Inflammatory macrophage treated with lipopolysaccharide for 1 hour (primary cell): Measurements from ENCODE around the gene CEBPG.

Experiments used
- DNase-seq, 2 donors: peaks; one replicate each; pipeline ENCODE4 v3.0.0-alpha.2; 2020 to 2022

CEBPG gene

DNA sequence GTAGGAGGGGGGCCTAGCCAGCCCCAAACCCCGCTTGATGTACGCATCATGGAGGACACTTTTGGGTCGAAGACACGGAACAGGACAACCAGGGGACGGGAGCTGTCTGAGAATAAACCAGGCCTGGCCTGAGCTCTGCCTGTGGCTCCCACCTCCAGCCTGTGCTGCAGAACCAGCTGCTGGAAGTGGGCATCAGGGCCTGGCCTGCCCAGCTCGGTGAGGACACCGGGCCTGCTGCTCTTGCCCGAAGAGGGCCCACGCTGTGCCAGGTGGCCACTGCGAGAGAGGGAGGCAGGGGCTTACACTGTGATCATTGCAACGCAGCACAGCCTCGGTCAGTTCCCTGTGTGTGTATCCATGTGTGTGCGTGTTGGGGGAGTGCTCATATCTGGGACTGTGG is 34.6 kb downstream of the CEBPG start:
- DNase-seq = no peak

DNA sequence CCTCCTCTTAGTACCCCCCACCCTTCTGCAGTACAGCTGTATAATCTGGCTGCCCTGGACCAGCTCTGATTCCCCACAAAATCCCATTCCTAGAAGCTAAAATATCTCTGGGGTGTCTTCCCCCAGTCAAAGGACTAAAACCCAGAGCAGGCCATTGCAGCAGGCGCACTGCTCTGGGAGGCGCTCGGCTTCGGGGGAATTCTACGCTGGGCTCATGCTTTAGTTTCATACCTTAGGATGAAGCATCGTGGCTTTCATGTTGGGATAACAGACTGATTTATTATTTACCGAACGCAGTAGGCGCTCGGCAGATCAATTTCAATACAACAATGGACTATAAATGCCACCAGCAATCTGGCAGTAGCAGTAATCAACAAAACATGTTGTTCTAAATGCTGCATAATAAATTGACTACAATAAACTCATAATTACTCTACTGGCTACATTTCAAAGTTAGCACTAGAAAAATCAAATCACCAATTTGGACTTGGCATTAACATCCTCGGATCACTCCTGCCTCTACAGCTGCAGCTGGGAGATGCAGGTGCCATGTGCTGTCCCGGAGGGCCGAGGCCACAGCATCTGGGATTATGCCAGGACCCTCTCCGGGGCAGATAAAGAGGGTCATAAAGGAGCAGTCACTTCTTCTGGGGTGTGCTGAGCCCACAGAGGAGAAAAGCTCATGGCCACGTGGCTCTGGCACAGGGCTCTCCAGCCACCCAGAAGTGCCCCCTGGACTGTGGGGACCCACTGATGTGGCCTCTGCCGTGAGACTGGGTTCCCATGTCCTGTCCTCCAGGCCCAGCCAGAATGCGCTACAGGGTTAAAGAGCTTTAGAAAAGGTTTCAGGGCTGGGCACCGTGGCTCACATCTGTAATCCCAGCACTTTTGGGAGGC is 35.3 kb downstream of the CEBPG start:
- DNase-seq = no peak

GRCh38 chr19:33409906-33410685 is 36.6 kb downstream of the CEBPG start:
- no peak for DNase-seq

DNA sequence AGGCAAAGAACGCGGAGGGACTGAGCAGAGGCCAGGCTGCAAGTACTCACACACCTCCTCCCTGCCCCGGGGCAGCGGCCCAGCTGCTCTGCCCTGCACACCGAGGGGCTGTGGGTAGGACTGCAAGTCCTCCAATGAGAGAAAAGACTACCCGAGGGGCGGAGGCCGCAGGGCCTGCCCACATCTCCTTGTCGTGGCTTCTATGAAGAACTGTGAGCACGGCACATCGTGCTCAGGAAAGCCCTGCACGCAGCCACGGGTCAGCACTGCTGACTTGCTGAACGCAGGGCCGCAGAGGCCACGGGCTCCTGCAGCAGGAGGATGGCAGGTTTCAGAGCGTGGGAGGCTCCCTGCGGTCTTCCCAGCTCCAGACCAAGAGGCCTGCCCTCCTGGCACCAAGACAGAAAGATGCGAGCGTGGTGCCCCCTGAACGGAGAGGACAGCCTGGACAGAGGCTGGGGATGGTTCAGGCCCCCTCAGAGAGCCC is 37.4 kb downstream of the CEBPG start:
- no peak for DNase-seq

GRCh38 chr19:33411621-33412180 is 38.2 kb downstream of the CEBPG start:
- no peak for DNase-seq

- DNase-seq = no peak
Measured at GRCh38 chr19:33412601-33413425, 39.3 kb downstream of the CEBPG start.

- no peak for DNase-seq
Measured at GRCh38 chr19:33413426-33413725, 39.9 kb downstream of the CEBPG start.

DNA sequence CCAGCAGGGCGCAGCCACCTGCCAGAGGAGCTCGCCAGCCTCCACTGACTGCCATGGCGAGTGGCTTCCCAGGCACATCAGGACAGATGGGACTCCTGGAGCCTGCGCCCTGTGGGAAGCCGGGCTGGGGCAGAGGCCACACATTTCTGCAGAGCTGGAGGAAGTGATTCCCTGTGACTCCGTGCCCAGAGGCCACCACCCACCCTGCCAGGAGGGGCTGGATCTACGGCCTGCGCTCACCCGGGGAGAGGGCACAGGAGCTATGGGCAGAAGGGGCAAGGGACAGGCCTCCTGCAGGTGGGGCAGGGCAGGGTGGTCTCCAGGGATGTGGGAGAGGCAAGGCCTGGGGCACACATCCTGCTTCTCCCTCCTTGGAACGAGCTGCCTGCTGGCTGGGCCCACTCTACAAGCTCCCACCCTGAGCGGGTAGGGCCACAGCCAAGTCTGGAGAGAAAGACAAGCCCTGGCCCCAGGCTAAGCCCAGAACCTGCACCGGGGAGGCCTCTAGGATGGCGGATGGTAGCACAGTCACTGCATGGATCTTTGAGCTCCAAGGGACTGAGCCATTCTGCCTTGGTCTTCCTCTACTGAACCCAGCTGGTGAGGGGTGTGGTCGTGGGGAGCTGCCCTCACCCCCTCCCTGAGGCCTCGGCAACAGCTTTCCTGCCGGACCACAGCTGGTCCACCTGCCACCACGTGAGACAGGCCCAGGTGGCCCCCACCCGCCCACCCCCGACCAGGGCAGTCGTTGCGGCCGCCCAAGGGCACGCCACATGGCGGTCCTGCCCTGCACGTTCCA is 40.6 kb downstream of the CEBPG start:
- no peak for DNase-seq

- no peak for DNase-seq
Measured at GRCh38 chr19:33414667-33415605, 41.4 kb downstream of the CEBPG start.

- DNase-seq = peak; percentile 15 to 48
Measured at GRCh38 chr19:33416307-33417215, 43.1 kb downstream of the CEBPG start.

- DNase-seq = no peak
Measured at GRCh38 chr19:33417751-33418150, 44.2 kb downstream of the CEBPG start.

- no peak for DNase-seq
Measured at GRCh38 chr19:33418461-33418860, 45.0 kb downstream of the CEBPG start.

DNA sequence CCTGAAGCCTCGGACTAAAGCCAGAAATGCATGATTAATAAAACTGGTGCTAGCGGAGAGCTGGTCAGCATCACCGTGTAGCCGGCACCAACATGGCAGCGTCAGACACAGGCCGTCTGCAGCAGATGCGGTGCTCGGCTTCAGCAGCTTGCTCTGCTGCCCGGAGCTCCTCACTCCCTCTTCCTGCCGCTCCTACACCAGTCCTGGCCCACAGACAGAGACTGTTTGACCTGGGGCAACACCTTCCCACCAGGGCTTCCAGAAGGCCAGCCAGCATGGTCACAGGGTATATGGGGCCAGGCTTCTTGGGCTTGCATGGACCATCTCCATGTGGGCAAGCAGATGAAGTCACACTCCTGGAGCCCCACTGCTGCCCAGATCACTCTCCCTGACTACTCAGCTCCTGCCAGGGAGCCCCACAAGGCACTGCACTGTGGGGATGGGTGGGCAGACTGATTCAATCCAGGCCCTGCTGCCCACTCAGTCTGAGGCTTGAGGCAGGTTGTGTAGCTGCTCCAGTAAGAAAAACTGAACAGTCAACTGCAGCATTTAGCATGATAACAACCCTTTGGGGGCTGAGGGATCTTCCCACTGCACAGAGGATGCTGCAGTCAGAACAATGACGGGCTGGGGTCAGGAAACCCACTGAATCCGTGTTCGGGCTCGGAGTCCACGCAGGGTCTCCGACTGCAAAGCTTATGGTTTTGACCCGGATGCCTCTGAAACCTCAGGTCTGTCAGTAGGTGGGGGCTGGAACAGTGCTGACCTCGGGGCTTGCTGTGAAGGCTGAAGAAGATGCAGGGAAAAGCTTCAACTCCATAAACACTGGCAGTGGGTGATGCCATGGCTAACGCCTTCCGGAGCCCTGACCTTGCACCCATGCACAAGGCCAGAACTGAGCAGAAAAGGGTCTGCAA is 45.6 kb downstream of the CEBPG start:
- DNase-seq = no peak

- DNase-seq = no peak
Measured at GRCh38 chr19:33419788-33420130, 46.2 kb downstream of the CEBPG start.

DNA sequence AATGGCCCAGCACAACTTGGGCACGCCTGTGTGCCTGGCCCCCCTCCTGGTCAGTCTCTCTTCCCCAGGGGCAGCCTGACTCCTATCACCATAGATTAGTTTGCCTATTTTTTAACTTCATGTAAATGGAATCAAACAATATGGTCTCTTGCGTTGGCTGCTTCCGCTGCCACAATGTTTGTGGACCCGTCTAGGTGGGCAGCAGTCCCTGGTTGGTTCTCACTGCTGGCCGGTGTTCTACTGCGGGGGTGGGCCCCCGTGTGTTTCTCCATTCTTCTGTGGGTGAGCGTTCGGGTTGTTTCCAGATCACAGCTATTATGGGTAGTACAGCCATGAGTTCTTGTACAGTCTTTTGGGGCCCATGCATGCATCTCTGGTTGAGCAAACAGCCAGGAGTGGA is 47.3 kb downstream of the CEBPG start:
- DNase-seq = no peak

DNA sequence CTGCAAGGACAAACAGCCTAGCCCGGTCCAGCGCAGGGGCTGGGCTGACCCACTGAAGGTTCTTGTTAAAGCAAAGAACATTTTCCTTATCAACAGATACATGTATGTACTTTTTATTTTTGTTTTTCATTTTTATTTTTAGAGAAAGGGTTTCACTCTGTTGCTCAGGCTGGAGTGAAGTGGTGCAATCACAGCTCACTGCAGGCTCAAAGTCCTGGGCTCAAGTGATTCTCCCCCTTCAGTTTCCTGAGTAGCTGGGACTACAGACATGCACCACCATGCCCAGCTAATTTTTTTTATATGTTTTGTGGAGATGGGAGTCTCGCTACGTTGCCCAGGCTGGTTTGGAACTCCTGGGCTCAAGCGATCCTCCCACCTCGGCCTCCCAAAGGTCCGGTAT is 47.9 kb downstream of the CEBPG start:
- no peak for DNase-seq

- DNase-seq = no peak
Measured at GRCh38 chr19:33422369-33423180, 49.1 kb downstream of the CEBPG start.

- no peak for DNase-seq
Measured at GRCh38 chr19:33424181-33424580, 50.7 kb downstream of the CEBPG start.
